ENCODE data around the gene APLNR. TPM values are rescaled to one million over a fixed set of nuclear protein-coding genes. Genes with fewer than 3 reads are reported as not detected.

APLNR gene
- total RNA-seq, 2 donors from 2014 or later: 3.7 to 4.2 TPM

DNA sequence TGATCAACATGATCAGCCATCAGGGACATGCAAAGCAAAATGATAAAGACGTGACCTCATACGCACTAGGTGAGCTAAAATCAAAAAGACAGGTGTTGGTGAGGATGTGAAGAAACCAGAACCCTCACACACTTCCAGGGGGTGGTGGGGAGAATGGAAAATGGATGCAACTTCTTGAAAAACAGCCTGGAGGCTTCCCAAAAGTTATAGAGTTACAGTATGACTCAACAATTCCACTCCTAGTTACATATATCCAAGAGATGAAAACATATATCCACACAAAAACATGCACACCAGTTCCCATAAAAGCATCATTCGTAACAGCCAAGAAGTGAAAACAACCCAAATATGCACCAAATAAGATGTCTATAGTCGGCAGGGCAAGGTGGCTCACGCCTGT is 42.1 kb upstream of the APLNR start:
- TF ChIP-seq, protein P1, sequence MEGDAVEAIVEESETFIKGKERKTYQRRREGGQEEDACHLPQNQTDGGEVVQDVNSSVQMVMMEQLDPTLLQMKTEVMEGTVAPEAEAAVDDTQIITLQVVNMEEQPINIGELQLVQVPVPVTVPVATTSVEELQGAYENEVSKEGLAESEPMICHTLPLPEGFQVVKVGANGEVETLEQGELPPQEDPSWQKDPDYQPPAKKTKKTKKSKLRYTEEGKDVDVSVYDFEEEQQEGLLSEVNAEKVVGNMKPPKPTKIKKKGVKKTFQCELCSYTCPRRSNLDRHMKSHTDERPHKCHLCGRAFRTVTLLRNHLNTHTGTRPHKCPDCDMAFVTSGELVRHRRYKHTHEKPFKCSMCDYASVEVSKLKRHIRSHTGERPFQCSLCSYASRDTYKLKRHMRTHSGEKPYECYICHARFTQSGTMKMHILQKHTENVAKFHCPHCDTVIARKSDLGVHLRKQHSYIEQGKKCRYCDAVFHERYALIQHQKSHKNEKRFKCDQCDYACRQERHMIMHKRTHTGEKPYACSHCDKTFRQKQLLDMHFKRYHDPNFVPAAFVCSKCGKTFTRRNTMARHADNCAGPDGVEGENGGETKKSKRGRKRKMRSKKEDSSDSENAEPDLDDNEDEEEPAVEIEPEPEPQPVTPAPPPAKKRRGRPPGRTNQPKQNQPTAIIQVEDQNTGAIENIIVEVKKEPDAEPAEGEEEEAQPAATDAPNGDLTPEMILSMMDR (conservative IDR thresholded peaks at IDR 0.05): no peak
- no peak overlapping the region for H3K4me3 ChIP-seq (ENCODE audit: low read length)
- Mint-ChIP-seq H3K4me1 (peaks cover 6% of the 10 kb centered on the region), H3K36me3 (ENCODE audit: low read depth) (no peaks in the 10 kb centered on the region), H3K9me3 (peaks cover 7% of the 10 kb centered on the region), H3K27ac (no peak overlapping the region), H3K27me3 (ENCODE audit: insufficient read depth) (peaks cover 9% of the 10 kb centered on the region), H3K4me3 (no peak overlapping the region)
- 93 to 94% methylated on average over 4 to 5 of the region's 5 CpGs for WGBS, 2 experiments (ENCODE audit: insufficient coverage in 1 of 2, insufficient read length in 1 of 2)
- H3K9ac ChIP-seq (ENCODE audit: extremely low read depth, low read length, poor library complexity, severe bottlenecking): no peak overlapping the region
- H3K4me1 ChIP-seq (ENCODE audit: control insufficient read depth, insufficient read depth, low read length): peaks cover 3% of the 10 kb centered on the region
- no peak overlapping the region for H3K27ac ChIP-seq (ENCODE audit: low read depth, low read length)
- DNase-seq: no peak
- H3K36me3 ChIP-seq (ENCODE audit: control insufficient read depth, insufficient read depth, low read length): no peaks in the 10 kb centered on the region
- H3K9me3 ChIP-seq (ENCODE audit: control insufficient read depth, low read length): no peaks in the 10 kb centered on the region
- H3K27me3 ChIP-seq (ENCODE audit: control insufficient read depth, insufficient read depth, low read length, poor library complexity, severe bottlenecking): peaks cover 12% of the 10 kb centered on the region

DNA sequence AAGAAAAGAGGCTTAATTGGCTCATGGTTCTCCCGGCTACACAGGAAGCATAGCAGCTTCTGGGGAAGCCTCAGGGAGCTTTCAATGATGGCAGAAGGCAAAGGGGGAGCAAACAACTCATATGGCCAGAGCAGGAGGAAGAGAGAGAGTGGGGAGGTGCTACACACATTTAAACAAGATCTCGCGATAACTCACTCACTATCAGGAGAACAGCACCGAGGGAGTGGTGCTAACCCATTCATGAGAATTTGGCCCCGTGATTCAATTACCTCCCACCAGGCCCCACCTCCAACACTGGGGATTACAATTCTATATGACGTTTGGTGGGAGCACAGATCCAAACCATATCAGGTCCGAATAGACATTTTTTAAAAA is 41.7 kb upstream of the APLNR start:
- H3K4me3 ChIP-seq (ENCODE audit: low read length): no peak overlapping the region
- Mint-ChIP-seq H3K36me3 (ENCODE audit: low read depth) (no peaks in the 10 kb centered on the region), H3K9me3 (peaks cover 7% of the 10 kb centered on the region), H3K27me3 (ENCODE audit: insufficient read depth) (peaks cover 9% of the 10 kb centered on the region), H3K27ac (no peak overlapping the region), H3K4me3 (no peak overlapping the region), H3K4me1 (peaks cover 6% of the 10 kb centered on the region)
- no peak for DNase-seq
- no peak overlapping the region for H3K9ac ChIP-seq (ENCODE audit: extremely low read depth, low read length, poor library complexity, severe bottlenecking)
- peaks cover 12% of the 10 kb centered on the region for H3K27me3 ChIP-seq (ENCODE audit: control insufficient read depth, insufficient read depth, low read length, poor library complexity, severe bottlenecking)
- TF ChIP-seq, protein P1 (conservative IDR thresholded peaks at IDR 0.05): no peak
- no peaks in the 10 kb centered on the region for H3K36me3 ChIP-seq (ENCODE audit: control insufficient read depth, insufficient read depth, low read length)
- WGBS, 2 experiments (ENCODE audit: insufficient coverage in 1 of 2, insufficient read length in 1 of 2): 96% methylated on average over 4 to 7 of the region's 7 CpGs
- no peaks in the 10 kb centered on the region for H3K4me1 ChIP-seq (ENCODE audit: control insufficient read depth, insufficient read depth, low read length)
- H3K9me3 ChIP-seq (ENCODE audit: control insufficient read depth, low read length): no peaks in the 10 kb centered on the region
- no peak overlapping the region for H3K27ac ChIP-seq (ENCODE audit: low read depth, low read length)

DNA sequence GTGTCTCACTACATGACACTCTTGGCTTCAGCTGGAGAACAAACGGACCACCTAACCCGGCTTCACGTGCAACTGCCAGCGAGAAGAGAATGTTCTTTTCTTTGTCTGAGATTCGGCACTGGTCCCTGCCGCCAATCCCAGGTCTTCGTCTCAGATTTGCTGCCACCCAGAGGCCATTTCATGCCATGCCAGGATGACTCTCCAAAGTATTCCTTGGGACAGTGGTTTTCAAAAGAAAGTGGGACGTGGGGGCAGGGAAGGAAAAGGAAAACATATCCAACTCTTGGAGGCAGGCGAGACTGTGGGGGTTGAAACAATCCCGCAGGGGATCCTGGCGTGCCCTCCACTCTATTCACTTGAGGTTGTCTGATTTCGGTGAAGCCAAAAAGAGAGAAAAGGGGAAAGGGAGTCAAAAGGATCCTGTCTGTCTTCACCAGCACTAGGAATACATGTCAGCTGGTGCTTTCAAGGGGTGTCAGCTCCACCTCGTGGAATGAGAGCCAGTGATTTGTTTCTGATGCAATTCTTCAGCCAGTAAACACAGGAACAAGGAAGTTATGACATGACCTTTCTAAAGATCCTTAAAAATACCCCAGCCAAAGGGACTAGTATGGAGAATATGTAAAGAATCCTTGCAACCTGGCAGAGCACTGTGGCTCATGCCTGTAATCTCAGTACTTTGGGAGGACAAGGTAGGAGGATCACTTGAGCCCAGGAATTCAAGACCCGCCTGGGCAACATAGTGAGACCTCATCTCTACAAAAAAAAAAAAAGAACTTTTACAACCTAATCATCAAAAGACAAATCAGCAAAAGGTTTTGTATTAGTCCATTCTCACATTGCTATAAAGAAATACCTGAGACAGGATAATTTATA is 41.0 kb upstream of the APLNR start:
- Mint-ChIP-seq H3K36me3 (ENCODE audit: low read depth) (no peaks in the 10 kb centered on the region), H3K27me3 (ENCODE audit: insufficient read depth) (peaks cover 9% of the 10 kb centered on the region), H3K4me1 (peaks cover 6% of the 10 kb centered on the region), H3K4me3 (peak overlapping the region; percentile 14), H3K27ac (peak overlapping the region; percentile 86), H3K9me3 (peaks cover 10% of the 10 kb centered on the region)
- TF ChIP-seq, protein P1 (conservative IDR thresholded peaks at IDR 0.05): peak; percentile 90
- Histone ChIP-seq H3K9me3 (ENCODE audit: control insufficient read depth, low read length) (no peaks in the 10 kb centered on the region), H3K4me1 (ENCODE audit: control insufficient read depth, insufficient read depth, low read length) (no peaks in the 10 kb centered on the region), H3K27me3 (ENCODE audit: control insufficient read depth, insufficient read depth, low read length, poor library complexity, severe bottlenecking) (peaks cover 12% of the 10 kb centered on the region), H3K9ac (ENCODE audit: extremely low read depth, low read length, poor library complexity, severe bottlenecking) (no peak overlapping the region), H3K4me3 (ENCODE audit: low read length) (peak overlapping the region; percentile 48), H3K27ac (ENCODE audit: low read depth, low read length) (peak overlapping the region; percentile 24), H3K36me3 (ENCODE audit: control insufficient read depth, insufficient read depth, low read length) (no peaks in the 10 kb centered on the region)
- peak; percentile 93 for DNase-seq
- WGBS, 2 experiments (ENCODE audit: insufficient coverage in 1 of 2, insufficient read length in 1 of 2): 0 to 14% methylated on average over 1 to 14 of the region's 14 CpGs

Data from endodermal cell (in vitro differentiated cells).